Measurements from ENCODE around the gene YY1.

Gene YY1

GRCh38 chr14:100262545-100262944 is 23.6 kb downstream of the YY1 start:
- Histone ChIP-seq H3K79me2 (ENCODE audit: control insufficient read depth, low read length) (peaks cover 100% of the 10 kb centered on the region), H3K4me2 (ENCODE audit: low read length) (no peak overlapping the region), H3K9me3 (ENCODE audit: control insufficient read depth, insufficient read depth, low read length) (no peaks in the 10 kb centered on the region), H3F3A (ENCODE audit: control insufficient read depth, insufficient read depth) (no peaks in the 10 kb centered on the region), H3K27me3 (ENCODE audit: control insufficient read depth, low read length) (no peaks in the 10 kb centered on the region), H3K9me2 (replicated peaks; ENCODE audit: control insufficient read depth, low read length) (no peaks in the 10 kb centered on the region), H4K20me1 (ENCODE audit: control insufficient read depth, insufficient read depth, low read depth, low read length) (peaks cover 26% of the 10 kb centered on the region), H3K4me3 (ENCODE audit: low read length) (no peak overlapping the region), H3K36me3 (ENCODE audit: control insufficient read depth, low read length) (peaks cover 63% of the 10 kb centered on the region), H3K4me1 (ENCODE audit: control insufficient read depth, low read length) (peaks cover 38% of the 10 kb centered on the region), H3K27ac (ENCODE audit: low read depth, low read length) (no peak overlapping the region)
- TF ChIP-seq EZH2phosphoT487 (IDR thresholded peaks at IDR 0.05; ENCODE audit: borderline replicate concordance, low read length) = no peak
- TF ChIP-seq CTCF (IDR thresholded peaks at IDR 0.05; ENCODE audit: low read depth, low read length, poor library complexity, severe bottlenecking) = no peak

GRCh38 chr14:100263141-100263540 is 24.2 kb downstream of the YY1 start:
- TF ChIP-seq EZH2phosphoT487 (IDR thresholded peaks at IDR 0.05; ENCODE audit: borderline replicate concordance, low read length) (no peak), CTCF (IDR thresholded peaks at IDR 0.05; ENCODE audit: low read depth, low read length, poor library complexity, severe bottlenecking) (no peak)
- Histone ChIP-seq H3K4me3 (ENCODE audit: low read length) (no peak overlapping the region), H4K20me1 (ENCODE audit: control insufficient read depth, insufficient read depth, low read depth, low read length) (peaks cover 31% of the 10 kb centered on the region), H3K27ac (ENCODE audit: low read depth, low read length) (no peak overlapping the region), H3K4me1 (ENCODE audit: control insufficient read depth, low read length) (peaks cover 32% of the 10 kb centered on the region), H3K36me3 (ENCODE audit: control insufficient read depth, low read length) (peaks cover 63% of the 10 kb centered on the region), H3K79me2 (ENCODE audit: control insufficient read depth, low read length) (peaks cover 100% of the 10 kb centered on the region), H3K9me3 (ENCODE audit: control insufficient read depth, insufficient read depth, low read length) (no peaks in the 10 kb centered on the region), H3K4me2 (ENCODE audit: low read length) (no peak overlapping the region), H3F3A (ENCODE audit: control insufficient read depth, insufficient read depth) (no peaks in the 10 kb centered on the region), H3K27me3 (ENCODE audit: control insufficient read depth, low read length) (no peaks in the 10 kb centered on the region), H3K9me2 (replicated peaks; ENCODE audit: control insufficient read depth, low read length) (no peaks in the 10 kb centered on the region)

- no peak for TF ChIP-seq EZH2phosphoT487 (IDR thresholded peaks at IDR 0.05; ENCODE audit: borderline replicate concordance, low read length)
- TF ChIP-seq CTCF (IDR thresholded peaks at IDR 0.05; ENCODE audit: low read depth, low read length, poor library complexity, severe bottlenecking) = no peak
- Histone ChIP-seq H3K27me3 (ENCODE audit: control insufficient read depth, low read length) (no peaks in the 10 kb centered on the region), H3K4me3 (ENCODE audit: low read length) (no peak overlapping the region), H3K79me2 (ENCODE audit: control insufficient read depth, low read length) (peaks cover 94% of the 10 kb centered on the region), H3K4me2 (ENCODE audit: low read length) (no peak overlapping the region), H3K4me1 (ENCODE audit: control insufficient read depth, low read length) (no peaks in the 10 kb centered on the region), H3K9me2 (replicated peaks; ENCODE audit: control insufficient read depth, low read length) (no peaks in the 10 kb centered on the region), H4K20me1 (ENCODE audit: control insufficient read depth, insufficient read depth, low read depth, low read length) (peaks cover 15% of the 10 kb centered on the region; the same call in 1 of the 2 replicates), H3F3A (ENCODE audit: control insufficient read depth, insufficient read depth) (peaks cover 2% of the 10 kb centered on the region; the same call in 1 of the 2 replicates), H3K36me3 (ENCODE audit: control insufficient read depth, low read length) (peaks cover 66% of the 10 kb centered on the region), H3K9me3 (ENCODE audit: control insufficient read depth, insufficient read depth, low read length) (no peaks in the 10 kb centered on the region), H3K27ac (ENCODE audit: low read depth, low read length) (no peak overlapping the region)
Measured at GRCh38 chr14:100267990-100268389, 29.0 kb downstream of the YY1 start.

Data from DOHH2 (cell line).